Fibroblast of mammary gland (primary cell): ENCODE measurements around the gene CNOT6.

Experiments used
- DNase-seq: peaks from one replicate; pipeline ENCODE4 v3.0.0-alpha.2; 2010; ENCODE audit warnings: low read depth
- H3K4me3 ChIP-seq: 2 replicates; pipeline ENCODE4 v1.5.1; 2011; ENCODE audit warnings: low read depth, mild to moderate bottlenecking, low read length, moderate library complexity; ENCODE audit not compliant: control insufficient read depth
- TF ChIP-seq, protein P1 (sequence below): conservative IDR thresholded peaks from 2 replicates; pipeline ENCODE4 v1.5.1; 2011; ENCODE audit warnings: low read depth, low read length, inconsistent platforms; ENCODE audit not compliant: control insufficient read depth, insufficient read depth

CNOT6 gene

DNA sequence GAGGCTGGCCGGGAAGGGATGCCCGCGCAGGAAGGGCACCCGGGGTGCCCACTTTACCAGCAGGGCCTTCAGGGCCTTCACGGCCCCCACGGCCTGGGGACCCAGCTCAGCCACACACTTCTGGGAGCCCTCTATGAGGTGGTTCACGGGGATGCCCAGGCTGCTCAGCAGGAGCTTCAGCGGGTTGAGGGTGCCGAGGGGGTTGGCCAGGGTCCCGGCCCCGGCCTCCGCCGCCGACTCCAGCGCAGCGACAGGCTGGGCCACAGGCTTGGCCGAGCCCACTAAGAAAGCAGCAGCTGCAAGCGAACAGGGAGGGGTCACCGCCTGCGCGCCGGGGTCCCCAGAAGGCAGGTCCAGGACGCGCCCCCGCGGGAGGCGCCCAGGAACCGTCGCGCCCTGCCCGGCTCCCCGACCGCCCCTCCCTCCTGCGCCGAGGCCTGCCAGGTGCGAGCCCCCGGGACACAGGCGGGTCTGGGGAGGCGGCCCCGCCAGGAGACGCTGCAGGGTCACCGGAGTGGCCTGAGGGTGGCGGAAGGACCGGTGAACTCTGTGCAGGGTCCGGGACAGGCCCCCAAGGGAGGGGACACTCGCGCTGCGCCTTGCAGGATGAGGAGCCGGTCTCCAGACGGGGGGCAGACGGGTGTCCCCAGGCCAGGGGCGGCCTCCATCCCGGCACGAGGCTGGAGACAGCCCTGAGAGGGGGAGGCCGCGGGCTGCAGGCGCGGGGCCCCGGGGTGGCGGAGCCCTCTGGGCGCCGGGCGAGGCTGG, 96.5 kb downstream of the CNOT6 start:
- DNase-seq: no peak
- TF ChIP-seq, protein P1, sequence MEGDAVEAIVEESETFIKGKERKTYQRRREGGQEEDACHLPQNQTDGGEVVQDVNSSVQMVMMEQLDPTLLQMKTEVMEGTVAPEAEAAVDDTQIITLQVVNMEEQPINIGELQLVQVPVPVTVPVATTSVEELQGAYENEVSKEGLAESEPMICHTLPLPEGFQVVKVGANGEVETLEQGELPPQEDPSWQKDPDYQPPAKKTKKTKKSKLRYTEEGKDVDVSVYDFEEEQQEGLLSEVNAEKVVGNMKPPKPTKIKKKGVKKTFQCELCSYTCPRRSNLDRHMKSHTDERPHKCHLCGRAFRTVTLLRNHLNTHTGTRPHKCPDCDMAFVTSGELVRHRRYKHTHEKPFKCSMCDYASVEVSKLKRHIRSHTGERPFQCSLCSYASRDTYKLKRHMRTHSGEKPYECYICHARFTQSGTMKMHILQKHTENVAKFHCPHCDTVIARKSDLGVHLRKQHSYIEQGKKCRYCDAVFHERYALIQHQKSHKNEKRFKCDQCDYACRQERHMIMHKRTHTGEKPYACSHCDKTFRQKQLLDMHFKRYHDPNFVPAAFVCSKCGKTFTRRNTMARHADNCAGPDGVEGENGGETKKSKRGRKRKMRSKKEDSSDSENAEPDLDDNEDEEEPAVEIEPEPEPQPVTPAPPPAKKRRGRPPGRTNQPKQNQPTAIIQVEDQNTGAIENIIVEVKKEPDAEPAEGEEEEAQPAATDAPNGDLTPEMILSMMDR: no peak
- H3K4me3 ChIP-seq: no peak overlapping the region

DNA sequence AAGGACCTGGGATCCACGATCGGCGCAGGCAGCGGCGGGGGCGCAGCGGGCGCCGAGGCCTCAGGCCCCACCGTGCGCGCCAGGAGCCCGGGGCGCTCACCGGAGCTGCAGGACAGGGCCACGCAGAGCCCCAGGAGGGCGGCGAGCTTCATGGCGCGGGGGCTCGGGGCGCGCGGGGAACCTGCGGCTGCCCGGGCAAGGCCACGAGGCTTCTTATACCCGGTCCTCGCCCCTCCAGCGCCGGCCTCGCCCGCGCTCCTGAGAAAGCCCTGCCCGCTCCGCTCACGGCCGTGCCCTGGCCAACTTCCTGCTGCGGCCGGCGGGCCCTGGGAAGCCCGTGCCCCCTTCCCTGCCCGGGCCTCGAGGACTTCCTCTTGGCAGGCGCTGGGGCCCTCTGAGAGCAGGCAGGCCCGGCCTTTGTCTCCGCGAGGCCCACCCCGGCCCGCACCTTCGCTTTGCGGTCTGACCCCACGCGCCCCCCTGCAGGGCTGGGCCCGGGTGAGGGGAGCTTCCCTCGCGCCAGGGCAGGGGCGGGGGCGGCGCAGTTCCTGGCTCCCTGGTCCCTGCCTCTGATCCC, 97.2 kb downstream of the CNOT6 start, which contains the start of gene SCGB3A1:
TSS of gene SCGB3A1 (minus strand) at position 189 of the 577 bp plus-strand sequence. CDS start at position 152, 37 bp downstream.
- no peak within 1 kb of the TSS for H3K4me3 ChIP-seq
- no peak for DNase-seq
- TF ChIP-seq, protein P1: no peak

DNA sequence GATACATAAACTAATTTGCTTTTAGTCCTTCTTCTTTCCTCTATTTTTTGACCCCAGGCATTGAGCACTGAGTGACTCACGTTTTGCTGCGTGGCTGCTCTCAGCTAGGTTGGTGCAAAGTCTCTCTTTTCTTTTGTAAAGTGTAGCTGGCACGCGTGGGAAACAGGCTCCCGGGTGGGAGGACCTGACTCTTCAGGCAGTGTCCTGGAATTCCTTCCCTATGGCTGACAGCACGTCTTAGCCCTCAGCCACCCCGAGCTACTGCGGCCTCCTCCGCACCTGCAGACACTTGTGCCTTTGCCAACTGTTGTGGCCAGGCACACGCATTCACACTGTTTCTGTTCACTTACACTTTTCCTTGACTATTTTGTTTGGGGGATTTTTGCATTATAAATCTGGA, 98.0 kb downstream of the CNOT6 start:
- DNase-seq: no peak
- TF ChIP-seq, protein P1: no peak
- no peak overlapping the region for H3K4me3 ChIP-seq

DNA sequence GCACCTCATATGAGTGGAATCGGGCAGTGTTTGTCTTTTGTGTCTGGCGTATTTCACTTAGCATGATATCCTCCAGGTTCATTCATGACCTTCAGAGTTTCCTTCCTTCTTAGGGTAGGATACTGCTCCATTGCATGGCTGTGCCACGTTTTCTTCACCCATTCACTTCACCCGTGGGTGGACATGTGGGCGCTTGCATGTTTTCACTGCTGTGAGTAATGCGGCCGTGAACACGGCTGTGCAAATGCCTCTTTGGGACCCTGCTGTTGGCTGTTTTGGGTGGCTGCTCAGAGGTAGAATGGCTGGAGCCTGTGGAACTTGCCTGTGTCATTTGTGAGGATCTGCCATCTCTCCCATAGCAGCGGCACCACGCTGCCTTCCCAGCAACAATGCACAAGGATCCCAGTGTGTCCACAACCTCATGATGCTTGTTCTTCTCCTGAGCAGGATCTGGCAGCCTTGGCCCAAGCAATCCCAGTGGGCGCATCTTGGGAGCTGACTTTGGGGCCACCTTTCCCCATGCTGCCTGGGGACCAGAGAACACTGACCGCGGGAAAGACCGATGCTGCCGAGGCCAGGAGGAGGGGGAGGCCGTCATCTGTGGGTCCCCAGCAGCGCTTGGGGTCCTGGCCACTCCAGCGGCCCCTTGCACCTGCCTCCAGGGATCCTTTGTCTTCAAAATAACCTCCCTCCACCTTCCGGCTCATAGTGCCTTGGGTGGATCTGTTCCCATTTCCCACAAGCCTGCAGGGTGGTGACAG, 99.4 kb downstream of the CNOT6 start:
- TF ChIP-seq, protein P1: no peak
- no peak overlapping the region for H3K4me3 ChIP-seq
- DNase-seq: no peak

DNA sequence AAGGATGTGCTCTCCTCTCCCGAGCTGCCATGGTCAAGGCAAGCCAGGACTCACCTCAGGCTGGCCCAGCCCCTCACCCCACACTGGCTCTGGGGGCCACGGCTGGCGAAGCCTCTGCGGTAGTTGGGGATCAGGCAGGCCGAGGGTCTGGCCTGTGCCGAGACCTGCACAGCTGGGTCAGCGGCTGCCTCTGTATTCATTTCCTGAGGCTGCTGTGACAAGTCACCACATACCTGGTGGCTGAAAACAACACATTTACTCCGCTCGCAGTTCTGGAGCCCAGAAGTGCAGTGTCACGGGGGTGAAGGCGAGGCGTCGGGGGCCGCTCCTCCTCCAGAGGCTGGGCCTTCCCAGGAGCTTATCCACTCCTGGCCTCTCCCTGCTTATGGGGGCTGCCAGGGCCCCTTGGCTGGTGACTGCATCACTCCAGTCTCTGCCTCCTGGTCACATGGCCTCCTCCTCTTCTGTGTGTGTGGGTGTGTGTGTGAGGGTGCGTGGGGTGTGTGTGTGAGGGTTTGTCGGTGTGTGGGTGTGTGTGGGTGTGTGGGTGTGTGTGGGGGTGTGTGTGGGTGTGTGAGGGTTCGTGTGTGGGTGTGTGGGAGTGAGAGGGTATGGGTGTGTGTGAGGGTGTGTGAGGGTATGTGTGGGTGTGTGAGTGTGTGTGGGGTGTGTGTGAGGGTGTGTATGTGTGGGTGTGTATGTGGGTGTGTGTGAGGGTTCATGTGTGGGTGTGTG, 100.3 kb downstream of the CNOT6 start:
- H3K4me3 ChIP-seq: no peak overlapping the region
- no peak for DNase-seq
- TF ChIP-seq, protein P1: no peak

DNA sequence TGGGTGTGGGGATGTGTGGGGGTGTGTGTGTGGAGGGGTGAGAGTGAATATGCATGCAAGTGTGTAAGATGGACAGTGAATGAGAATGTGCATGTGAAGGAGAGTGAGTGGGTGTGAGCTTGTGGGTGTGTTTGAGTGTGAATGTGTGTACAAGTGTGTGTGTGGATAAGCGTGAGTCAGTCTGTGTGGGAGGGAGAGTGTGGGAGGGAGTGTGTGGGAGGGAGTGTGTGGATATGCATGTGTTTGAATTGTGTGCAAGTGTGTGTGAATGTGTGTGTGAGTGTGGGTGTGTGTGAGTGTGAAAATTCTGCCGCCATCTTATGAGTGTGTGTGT, 100.8 kb downstream of the CNOT6 start:
- no peak for DNase-seq
- H3K4me3 ChIP-seq: no peak overlapping the region
- TF ChIP-seq, protein P1: no peak
